ENCODE results near the gene MAU2. TPM values are rescaled to one million over a fixed set of nuclear protein-coding genes. Genes with fewer than 3 reads are reported as not detected.
A peak's percentile ranks its signal among the peaks of the same experiment; 100 is the strongest.

Gene MAU2
- total RNA-seq, 1 experiment from 2014 or later: 37.3 TPM

GRCh38 chr19:19402656-19403372 lies 82.2 kb downstream of the MAU2 start:
- H3K4me2 ChIP-seq (ENCODE audit: low read depth, low read length, poor library complexity, severe bottlenecking): no peak overlapping the region

GRCh38 chr19:19403373-19403901 lies 82.8 kb downstream of the MAU2 start:
- Histone ChIP-seq H3K4me1 (ENCODE audit: low read length) (peaks cover 27% of the 10 kb centered on the region), H3K36me3 (ENCODE audit: insufficient read depth, low read length) (peaks cover 3% of the 10 kb centered on the region; the same call in 1 of the 2 replicates), H2AFZ (ENCODE audit: low read length) (no peak overlapping the region), H3K9me3 (ENCODE audit: low read length) (no peaks in the 10 kb centered on the region), H3K79me2 (ENCODE audit: low read length) (peaks cover 56% of the 10 kb centered on the region), H3K4me3 (ENCODE audit: low read length) (no peak overlapping the region), H3K27me3 (ENCODE audit: low read length) (no peaks in the 10 kb centered on the region), H3K4me2 (ENCODE audit: low read depth, low read length, poor library complexity, severe bottlenecking) (no peak overlapping the region), H4K20me1 (ENCODE audit: insufficient read depth, low read depth, low read length) (peaks cover 31% of the 10 kb centered on the region), H3K9ac (ENCODE audit: low read length) (no peak overlapping the region), H3K9me2 (replicated peaks; ENCODE audit: insufficient read depth, low read length) (no peaks in the 10 kb centered on the region), H3K27ac (ENCODE audit: low read length) (no peak overlapping the region)
- no peak for DNase-seq

More at GRCh38 chr19:19402656-19403372, 82.2 kb downstream of the MAU2 start:
- no peak overlapping the region for H2AFZ ChIP-seq (ENCODE audit: low read length)
- peaks cover 50% of the 10 kb centered on the region for H3K79me2 ChIP-seq (ENCODE audit: low read length)
- no peak overlapping the region for H3K9ac ChIP-seq (ENCODE audit: low read length)
- peaks cover 3% of the 10 kb centered on the region; the same call in 1 of the 2 replicates for H3K36me3 ChIP-seq (ENCODE audit: insufficient read depth, low read length)
- no peak overlapping the region for H3K27ac ChIP-seq (ENCODE audit: low read length)
- H3K9me3 ChIP-seq (ENCODE audit: low read length): no peaks in the 10 kb centered on the region
- peaks cover 25% of the 10 kb centered on the region for H4K20me1 ChIP-seq (ENCODE audit: insufficient read depth, low read depth, low read length)
- H3K27me3 ChIP-seq (ENCODE audit: low read length): no peaks in the 10 kb centered on the region
- DNase-seq: no peak
- H3K4me3 ChIP-seq (ENCODE audit: low read length): no peak overlapping the region
- peaks cover 21% of the 10 kb centered on the region for H3K4me1 ChIP-seq (ENCODE audit: low read length)
- H3K9me2 ChIP-seq (replicated peaks; ENCODE audit: insufficient read depth, low read length): no peaks in the 10 kb centered on the region

- H3K4me2 ChIP-seq (ENCODE audit: low read depth, low read length, poor library complexity, severe bottlenecking): peak within 1 kb of the TSS; percentile 95
- peak; percentile 97 for DNase-seq
- H3K4me3 ChIP-seq (ENCODE audit: low read length): peak within 1 kb of the TSS; percentile 89
- H3K4me1 ChIP-seq (ENCODE audit: low read length): peaks cover 42% of the 10 kb centered on the region
- peaks cover 3% of the 10 kb centered on the region; the same call in 1 of the 2 replicates for H3K36me3 ChIP-seq (ENCODE audit: insufficient read depth, low read length)
- no peaks in the 10 kb centered on the region for H3K9me2 ChIP-seq (replicated peaks; ENCODE audit: insufficient read depth, low read length)
- H3K9ac ChIP-seq (ENCODE audit: low read length): peak within 1 kb of the TSS; percentile 91
- H3K9me3 ChIP-seq (ENCODE audit: low read length): no peaks in the 10 kb centered on the region
- H2AFZ ChIP-seq (ENCODE audit: low read length): no peak within 1 kb of the TSS; the same call in 1 of the 2 replicates
- peak within 1 kb of the TSS; percentile 60 for H3K27ac ChIP-seq (ENCODE audit: low read length)
- H3K79me2 ChIP-seq (ENCODE audit: low read length): peaks cover 66% of the 10 kb centered on the region
- H4K20me1 ChIP-seq (ENCODE audit: insufficient read depth, low read depth, low read length): peaks cover 46% of the 10 kb centered on the region
- no peaks in the 10 kb centered on the region for H3K27me3 ChIP-seq (ENCODE audit: low read length)
Measured at GRCh38 chr19:19404879-19405860, 84.5 kb downstream of the MAU2 start, which contains the start of gene GATAD2A. TSS of gene GATAD2A (plus strand) at chr19:19405675. CDS start at chr19:19465346, 59,671 bp downstream.

- Histone ChIP-seq H3K4me2 (ENCODE audit: low read depth, low read length, poor library complexity, severe bottlenecking) (peak overlapping the region; percentile 95), H2AFZ (ENCODE audit: low read length) (no peak overlapping the region), H3K9ac (ENCODE audit: low read length) (peak overlapping the region; percentile 91), H3K27me3 (ENCODE audit: low read length) (no peaks in the 10 kb centered on the region), H4K20me1 (ENCODE audit: insufficient read depth, low read depth, low read length) (peaks cover 56% of the 10 kb centered on the region), H3K27ac (ENCODE audit: low read length) (peak overlapping the region; percentile 60), H3K36me3 (ENCODE audit: insufficient read depth, low read length) (peaks cover 11% of the 10 kb centered on the region; the same call in 1 of the 2 replicates), H3K4me3 (ENCODE audit: low read length) (peak overlapping the region; percentile 89), H3K9me3 (ENCODE audit: low read length) (no peaks in the 10 kb centered on the region), H3K4me1 (ENCODE audit: low read length) (peaks cover 42% of the 10 kb centered on the region), H3K79me2 (ENCODE audit: low read length) (peaks cover 70% of the 10 kb centered on the region), H3K9me2 (replicated peaks; ENCODE audit: insufficient read depth, low read length) (no peaks in the 10 kb centered on the region)
- peak; percentile 71 for DNase-seq
Measured at GRCh38 chr19:19405971-19406877, 85.6 kb downstream of the MAU2 start.

GRCh38 chr19:19406878-19407632 lies 86.4 kb downstream of the MAU2 start:
- Histone ChIP-seq H4K20me1 (ENCODE audit: insufficient read depth, low read depth, low read length) (peaks cover 56% of the 10 kb centered on the region), H2AFZ (ENCODE audit: low read length) (no peak overlapping the region), H3K79me2 (ENCODE audit: low read length) (peaks cover 69% of the 10 kb centered on the region), H3K27me3 (ENCODE audit: low read length) (no peaks in the 10 kb centered on the region), H3K4me1 (ENCODE audit: low read length) (peaks cover 42% of the 10 kb centered on the region), H3K9ac (ENCODE audit: low read length) (peak overlapping the region; percentile 91), H3K4me2 (ENCODE audit: low read depth, low read length, poor library complexity, severe bottlenecking) (peak overlapping the region; percentile 95), H3K9me2 (replicated peaks; ENCODE audit: insufficient read depth, low read length) (no peaks in the 10 kb centered on the region), H3K9me3 (ENCODE audit: low read length) (no peaks in the 10 kb centered on the region), H3K4me3 (ENCODE audit: low read length) (peak overlapping the region; percentile 89), H3K36me3 (ENCODE audit: insufficient read depth, low read length) (peaks cover 16% of the 10 kb centered on the region; the same call in 1 of the 2 replicates), H3K27ac (ENCODE audit: low read length) (peak overlapping the region; percentile 57)
- peak; percentile 75 for DNase-seq

GRCh38 chr19:19407633-19407930 lies 87.0 kb downstream of the MAU2 start:
- peak overlapping the region; percentile 91 for H3K9ac ChIP-seq (ENCODE audit: low read length)
- peaks cover 16% of the 10 kb centered on the region; the same call in 1 of the 2 replicates for H3K36me3 ChIP-seq (ENCODE audit: insufficient read depth, low read length)
- H3K79me2 ChIP-seq (ENCODE audit: low read length): peaks cover 73% of the 10 kb centered on the region
- no peaks in the 10 kb centered on the region for H3K9me2 ChIP-seq (replicated peaks; ENCODE audit: insufficient read depth, low read length)
- no peak overlapping the region for H2AFZ ChIP-seq (ENCODE audit: low read length)
- H3K27ac ChIP-seq (ENCODE audit: low read length): peak overlapping the region; percentile 57
- H3K4me2 ChIP-seq (ENCODE audit: low read depth, low read length, poor library complexity, severe bottlenecking): peak overlapping the region; percentile 95
- H4K20me1 ChIP-seq (ENCODE audit: insufficient read depth, low read depth, low read length): peaks cover 59% of the 10 kb centered on the region
- H3K4me1 ChIP-seq (ENCODE audit: low read length): peaks cover 42% of the 10 kb centered on the region
- no peaks in the 10 kb centered on the region for H3K27me3 ChIP-seq (ENCODE audit: low read length)
- DNase-seq: peak; percentile 68
- H3K4me3 ChIP-seq (ENCODE audit: low read length): peak overlapping the region; percentile 89
- H3K9me3 ChIP-seq (ENCODE audit: low read length): no peaks in the 10 kb centered on the region

Data from Karpas-422 (cell line).